Naive B cell (primary cell): ENCODE measurements around the gene METAP1. TPM values are rescaled to one million over a fixed set of nuclear protein-coding genes. Genes with fewer than 3 reads are reported as not detected.
"Not testable (repeated sequence)": the region's sequence is repeated elsewhere in the genome, so short reads cannot be mapped to it uniquely, and the experiment has no call there.

Source experiments
- ATAC-seq, 2 donors: fragments of 150-1000 bp; cut with Tn5 transposase; 2 replicates each; pipeline ENCODE4 v1.10.0; 2021; ENCODE audit warnings: low read depth in 2 of 2, mild to moderate bottlenecking in 2 of 2, moderate library complexity in 2 of 2
- DNase-seq: peaks from one replicate; pipeline ENCODE4 v3.0.0; 2022
- H3K27ac Mint-ChIP-seq, 6 donors: one replicate each; pipeline ENCODE4 v1.8.0; 2020 to 2022; ENCODE audit warnings: mild to moderate bottlenecking in 6 of 6, mixed read lengths in 6 of 6, moderate library complexity in 5 of 6, inconsistent platforms in 2 of 6
- H3K27me3 Mint-ChIP-seq, 3 donors: one replicate each; pipeline ENCODE4 v1.8.0; 2021 to 2022; ENCODE audit warnings: mixed read lengths in 3 of 3, mild to moderate bottlenecking in 1 of 3
- H3K36me3 Mint-ChIP-seq, 2 donors: one replicate each; pipeline ENCODE4 v1.8.0; 2020 to 2022; ENCODE audit warnings: mixed read lengths in 2 of 2, inconsistent platforms in 1 of 2, mild to moderate bottlenecking in 1 of 2
- H3K4me1 Mint-ChIP-seq, 3 donors: one replicate each; pipeline ENCODE4 v1.8.0; 2020 to 2022; ENCODE audit warnings: mixed read lengths in 3 of 3, inconsistent platforms in 1 of 3, mild to moderate bottlenecking in 1 of 3, moderate library complexity in 1 of 3
- H3K4me3 Mint-ChIP-seq, 8 donors: one replicate each; pipeline ENCODE4 v1.8.0; 2020 to 2022; ENCODE audit warnings: mild to moderate bottlenecking in 8 of 8, mixed read lengths in 8 of 8, moderate library complexity in 8 of 8, inconsistent platforms in 2 of 8
- H3K9me3 Mint-ChIP-seq, 7 donors: one replicate each; pipeline ENCODE4 v1.8.0; 2020 to 2022; ENCODE audit warnings: mixed read lengths in 7 of 7, mild to moderate bottlenecking in 5 of 7, inconsistent platforms in 2 of 7, moderate library complexity in 1 of 7
- polyA plus RNA-seq, 6 donors: library from polyadenylated mRNA; unstranded; fragments of 300-500 nt; fragmentation: Illumina TruSeq; gene quantifications; one replicate each; pipeline ENCODE4 v1.2.3, GENCODE V29; 2021; ENCODE audit warnings: low read depth in 6 of 6

Gene METAP1
- polyA plus RNA-seq, 6 donors from 2014 or later = 12.8 to 30.3 (median 24.6) TPM

GRCh38 chr4:98976716-98977115 is 18.8 kb upstream of the METAP1 start:
- Mint-ChIP-seq H3K4me1 (no peaks in the 10 kb centered on the region), H3K27ac (no peak overlapping the region), H3K4me3 (no peak overlapping the region), H3K27me3 (peaks cover 5 to 9% (median 9%) of the 10 kb centered on the region in 3 donors), H3K36me3 (no peaks in the 10 kb centered on the region), H3K9me3 (no peaks in the 10 kb centered on the region)
- ATAC-seq (no peak), DNase-seq (no peak)

- no peak for DNase-seq
- Mint-ChIP-seq H3K27ac (no peak overlapping the region), H3K36me3 (no peaks in the 10 kb centered on the region), H3K27me3 (peaks cover 5 to 9% (median 9%) of the 10 kb centered on the region in 3 donors), H3K4me1 (no peaks in the 10 kb centered on the region), H3K4me3 (no peak overlapping the region), H3K9me3 (no peaks in the 10 kb centered on the region)
- no peak for ATAC-seq
Measured at GRCh38 chr4:98977557-98977956, 18.0 kb upstream of the METAP1 start.

GRCh38 chr4:98987720-98988119 is 7.8 kb upstream of the METAP1 start:
- no peak for DNase-seq
- Mint-ChIP-seq H3K36me3 (peaks cover 4 to 16% of the 10 kb centered on the region in 2 donors), H3K9me3 (peaks cover 3 to 16% (median 8%) of the 10 kb centered on the region in 7 donors), H3K4me3 (no peak overlapping the region), H3K27me3 (peaks cover 0 to 20% (median 14%) of the 10 kb centered on the region in 3 donors), H3K4me1 (no peaks in the 10 kb centered on the region), H3K27ac (no peak overlapping the region)
- no peak for ATAC-seq

- not testable (repeated sequence) for DNase-seq, H3K27me3 Mint-ChIP-seq, H3K9me3 Mint-ChIP-seq, H3K27ac Mint-ChIP-seq, ATAC-seq, H3K36me3 Mint-ChIP-seq
- H3K4me3 Mint-ChIP-seq = peak overlapping the region in 1 of 8 donors; percentile 41
- H3K4me1 Mint-ChIP-seq = peaks cover 13 to 26% (median 18%) of the 10 kb centered on the region in 3 donors
Measured at GRCh38 chr4:98992835-98993234, 2.7 kb upstream of the METAP1 start.

GRCh38 chr4:98993419-98994071 is 2.0 kb upstream of the METAP1 start:
- Mint-ChIP-seq H3K4me1 (peaks cover 16 to 31% (median 25%) of the 10 kb centered on the region in 3 donors), H3K4me3 (no peak overlapping the region), H3K27ac (no peak overlapping the region), H3K9me3 (no peaks in the 10 kb centered on the region), H3K27me3 (peaks cover 0 to 7% (median 0%) of the 10 kb centered on the region in 3 donors), H3K36me3 (no peaks in the 10 kb centered on the region)
- DNase-seq (no peak), ATAC-seq (no peak)

GRCh38 chr4:98994474-98995182 is 893 bp upstream of the METAP1 start:
- DNase-seq = no peak
- H3K4me1 Mint-ChIP-seq = peaks cover 16 to 39% (median 32%) of the 10 kb centered on the region in 3 donors
- ATAC-seq = no peak
- H3K27me3 Mint-ChIP-seq = peaks cover 0 to 7% (median 0%) of the 10 kb centered on the region in 3 donors
- H3K4me3 Mint-ChIP-seq = peak overlapping the region; percentile 84 to 96 (median 93)
- H3K27ac Mint-ChIP-seq = peak overlapping the region; percentile 92 to 99 (median 99)
- no peaks in the 10 kb centered on the region for H3K36me3 Mint-ChIP-seq
- H3K9me3 Mint-ChIP-seq = no peaks in the 10 kb centered on the region

- H3K4me3 Mint-ChIP-seq = peak overlapping the region; percentile 75 to 93 (median 89)
- peaks cover 21 to 51% (median 45%) of the 10 kb centered on the region in 3 donors for H3K4me1 Mint-ChIP-seq
- DNase-seq (no peak), ATAC-seq (peak; percentile 11 to 14)
- no peaks in the 10 kb centered on the region for H3K9me3 Mint-ChIP-seq
- no peaks in the 10 kb centered on the region for H3K27me3 Mint-ChIP-seq
- H3K36me3 Mint-ChIP-seq = no peaks in the 10 kb centered on the region
- peak overlapping the region in 3 of 6 donors; percentile 12 to 89 (median 68) for H3K27ac Mint-ChIP-seq
Measured at GRCh38 chr4:98996056-98996764, 689 bp downstream of the METAP1 start.

- Mint-ChIP-seq H3K27ac (peak overlapping the region in 2 of 6 donors; percentile 12 to 89), H3K36me3 (no peaks in the 10 kb centered on the region), H3K9me3 (no peaks in the 10 kb centered on the region), H3K4me3 (peak overlapping the region; percentile 75 to 93 (median 89)), H3K27me3 (no peaks in the 10 kb centered on the region), H3K4me1 (peaks cover 21 to 51% (median 45%) of the 10 kb centered on the region in 3 donors)
- ATAC-seq (no peak), DNase-seq (no peak)
Measured at GRCh38 chr4:98996765-98997068, 1.2 kb downstream of the METAP1 start.

GRCh38 chr4:98997166-98997565 is 1.6 kb downstream of the METAP1 start:
- ATAC-seq = no peak
- Mint-ChIP-seq H3K36me3 (no peaks in the 10 kb centered on the region), H3K4me1 (peaks cover 21 to 51% (median 45%) of the 10 kb centered on the region in 3 donors), H3K4me3 (peak overlapping the region in 5 of 8 donors; percentile 20 to 89 (median 36)), H3K27ac (peak overlapping the region in 1 of 6 donors; percentile 48), H3K9me3 (no peaks in the 10 kb centered on the region), H3K27me3 (no peaks in the 10 kb centered on the region)
- DNase-seq = no peak

- DNase-seq (no peak), ATAC-seq (no peak)
- Mint-ChIP-seq H3K4me1 (peaks cover 30 to 62% (median 56%) of the 10 kb centered on the region in 3 donors), H3K27ac (peak overlapping the region in 1 of 6 donors; percentile 84), H3K27me3 (no peaks in the 10 kb centered on the region), H3K4me3 (peak overlapping the region in 3 of 8 donors; percentile 9 to 89 (median 69)), H3K36me3 (no peaks in the 10 kb centered on the region), H3K9me3 (no peaks in the 10 kb centered on the region)
Measured at GRCh38 chr4:98998551-98998950, 3.0 kb downstream of the METAP1 start.

GRCh38 chr4:99002279-99002678 is 6.8 kb downstream of the METAP1 start:
- Mint-ChIP-seq H3K9me3 (no peaks in the 10 kb centered on the region), H3K36me3 (no peaks in the 10 kb centered on the region), H3K27me3 (no peaks in the 10 kb centered on the region), H3K4me1 (peaks cover 32 to 70% (median 49%) of the 10 kb centered on the region in 3 donors), H3K4me3 (peak overlapping the region in 1 of 8 donors; percentile 27), H3K27ac (no peak overlapping the region)
- ATAC-seq = no peak
- no peak for DNase-seq

GRCh38 chr4:99008051-99008450 is 12.5 kb downstream of the METAP1 start:
- ATAC-seq = no peak
- Mint-ChIP-seq H3K27me3 (no peaks in the 10 kb centered on the region), H3K4me1 (peaks cover 23 to 50% (median 36%) of the 10 kb centered on the region in 3 donors), H3K9me3 (peaks cover 0 to 19% (median 7%) of the 10 kb centered on the region in 7 donors), H3K27ac (peak overlapping the region in 3 of 6 donors; percentile 6 to 18 (median 7)), H3K36me3 (peaks cover 13 to 20% of the 10 kb centered on the region in 2 donors), H3K4me3 (no peak overlapping the region)
- DNase-seq = no peak

GRCh38 chr4:99011910-99012309 is 16.4 kb downstream of the METAP1 start:
- peaks cover 29 to 44% (median 35%) of the 10 kb centered on the region in 3 donors for H3K4me1 Mint-ChIP-seq
- H3K4me3 Mint-ChIP-seq = no peak overlapping the region
- ATAC-seq (no peak), DNase-seq (no peak)
- peaks cover 0 to 19% (median 7%) of the 10 kb centered on the region in 7 donors for H3K9me3 Mint-ChIP-seq
- H3K27me3 Mint-ChIP-seq = no peaks in the 10 kb centered on the region
- H3K36me3 Mint-ChIP-seq = peaks cover 17 to 26% of the 10 kb centered on the region in 2 donors
- H3K27ac Mint-ChIP-seq = peak overlapping the region in 1 of 6 donors; percentile 74
